ENCODE data around the gene ST3GAL5.

Gene ST3GAL5

GRCh38 chr2:85871494-85872164 lies 17.2 kb downstream of the ST3GAL5 start:
- H3K4me3 ChIP-seq (replicated peaks; ENCODE audit: insufficient read depth, low read length): no peak overlapping the region
- H3K27ac ChIP-seq (replicated peaks): no peak overlapping the region
- no peak for TF ChIP-seq GABPA (IDR thresholded peaks at IDR 0.05; ENCODE audit: low read depth)
- no peak for TF ChIP-seq SPI1 (IDR thresholded peaks at IDR 0.05; ENCODE audit: borderline replicate concordance, low read depth)
- TF ChIP-seq POLR2AphosphoS5 (IDR thresholded peaks at IDR 0.05; ENCODE audit: low read depth): no peak
- no peak for TF ChIP-seq CTCF (IDR thresholded peaks at IDR 0.05; ENCODE audit: insufficient read depth, low read length)
- no peak for TF ChIP-seq REST (IDR thresholded peaks at IDR 0.05; ENCODE audit: insufficient replicate concordance, low read depth)
- no peaks in the 10 kb centered on the region for H3K27me3 ChIP-seq (ENCODE audit: insufficient read depth, poor library complexity, severe bottlenecking)
- DNase-seq (ENCODE audit: low read depth in 1 of 2, low spot score in 1 of 2): no peak

GRCh38 chr2:85868822-85869221 lies 20.0 kb downstream of the ST3GAL5 start:
- DNase-seq (ENCODE audit: low read depth in 1 of 2, low spot score in 1 of 2): no peak
- TF ChIP-seq SPI1 (IDR thresholded peaks at IDR 0.05; ENCODE audit: borderline replicate concordance, low read depth): no peak
- TF ChIP-seq POLR2AphosphoS5 (IDR thresholded peaks at IDR 0.05; ENCODE audit: low read depth): no peak
- TF ChIP-seq REST (IDR thresholded peaks at IDR 0.05; ENCODE audit: insufficient replicate concordance, low read depth): no peak
- no peak for TF ChIP-seq CTCF (IDR thresholded peaks at IDR 0.05; ENCODE audit: insufficient read depth, low read length)
- TF ChIP-seq GABPA (IDR thresholded peaks at IDR 0.05; ENCODE audit: low read depth): no peak

GRCh38 chr2:85867556-85868292 lies 21.1 kb downstream of the ST3GAL5 start:
- no peak for TF ChIP-seq GABPA (IDR thresholded peaks at IDR 0.05; ENCODE audit: low read depth)
- no peak for TF ChIP-seq REST (IDR thresholded peaks at IDR 0.05; ENCODE audit: insufficient replicate concordance, low read depth)
- no peak for TF ChIP-seq SPI1 (IDR thresholded peaks at IDR 0.05; ENCODE audit: borderline replicate concordance, low read depth)
- no peak for TF ChIP-seq POLR2AphosphoS5 (IDR thresholded peaks at IDR 0.05; ENCODE audit: low read depth)
- TF ChIP-seq CTCF (IDR thresholded peaks at IDR 0.05; ENCODE audit: insufficient read depth, low read length): no peak
- Histone ChIP-seq H3K4me3 (replicated peaks; ENCODE audit: insufficient read depth, low read length) (no peak overlapping the region), H3K27ac (replicated peaks) (no peak overlapping the region), H3K27me3 (ENCODE audit: insufficient read depth, poor library complexity, severe bottlenecking) (no peaks in the 10 kb centered on the region)
- DNase-seq (ENCODE audit: low read depth in 1 of 2, low spot score in 1 of 2): no peak

More at GRCh38 chr2:85868822-85869221, 20.0 kb downstream of the ST3GAL5 start:
- Histone ChIP-seq H3K27me3 (ENCODE audit: insufficient read depth, poor library complexity, severe bottlenecking) (no peaks in the 10 kb centered on the region), H3K27ac (replicated peaks) (no peak overlapping the region), H3K4me3 (replicated peaks; ENCODE audit: insufficient read depth, low read length) (no peak overlapping the region)

Measured in HL-60 (cell line).